WTC11 (cell line): ENCODE data around the gene STIMATE. TPM values are rescaled to one million over a fixed set of nuclear protein-coding genes. Genes with fewer than 3 reads are reported as not detected.

ENCODE experiments used
- ATAC-seq: fragments of 200-7000 bp; cut with Tn5 transposase; 2 replicates; pipeline ENCODE4 v1.10.0; 2021; ENCODE audit warnings: mild to moderate bottlenecking, moderate library complexity
- CTCF ChIA-PET: fragments of 300-600 bp; sonication (Branson Sonifier 250); formaldehyde crosslinking; loops from one replicate; lab custom pipeline; 2021; ENCODE audit warnings: antibody characterized with exemption; lab: Charles Lee
- POLR2A ChIA-PET: fragments of 350-600 bp; sonication (Branson Sonifier 250); formaldehyde crosslinking; loops from one replicate; lab custom pipeline; 2021; ENCODE audit warnings: antibody characterized with exemption; lab: Charles Lee
- DNase-seq: peaks from one replicate; pipeline ENCODE4 v3.0.0; 2021; ENCODE audit warnings: low spot score
- H3K27ac Mint-ChIP-seq: 2 replicates; pipeline ENCODE4 v1.8.0; 2021; ENCODE audit warnings: mixed read lengths
- H3K27me3 Mint-ChIP-seq: 2 replicates; pipeline ENCODE4 v1.8.0; 2021; ENCODE audit warnings: low read depth, mild to moderate bottlenecking, moderate library complexity, mixed read lengths
- H3K36me3 Mint-ChIP-seq: 2 replicates; pipeline ENCODE4 v1.8.0; 2021; ENCODE audit warnings: mixed read lengths
- H3K4me1 Mint-ChIP-seq: 2 replicates; pipeline ENCODE4 v1.8.0; 2022; ENCODE audit warnings: mixed read lengths
- H3K4me3 Mint-ChIP-seq: 2 replicates; pipeline ENCODE4 v1.8.0; 2021; ENCODE audit warnings: mild to moderate bottlenecking, moderate library complexity, mixed read lengths
- H3K9me3 Mint-ChIP-seq: 2 replicates; pipeline ENCODE4 v1.8.0; 2021; ENCODE audit warnings: mixed read lengths
- CBFB ChIP-seq: sonication (generic); formaldehyde crosslinking; IDR thresholded peaks from 2 replicates; pipeline ENCODE4 v1.8.1; 2022; ENCODE audit warnings: mild to moderate bottlenecking, low read depth, missing genetic modification reagents
- CREB1 ChIP-seq: sonication (generic); formaldehyde crosslinking; IDR thresholded peaks from 2 replicates; pipeline ENCODE4 v1.8.0; 2023; ENCODE audit warnings: mild to moderate bottlenecking, missing genetic modification reagents
- CREM ChIP-seq: sonication (generic); formaldehyde crosslinking; IDR thresholded peaks from 2 replicates; pipeline ENCODE4 v1.8.1; 2022; ENCODE audit warnings: mild to moderate bottlenecking, missing genetic modification reagents, moderate library complexity
- GABPB1 ChIP-seq: sonication (generic); formaldehyde crosslinking; IDR thresholded peaks from 2 replicates; pipeline ENCODE4 v1.8.1; 2023; ENCODE audit warnings: mild to moderate bottlenecking, missing genetic modification reagents
- GRHL2 ChIP-seq: fragments of 250-450 bp; sonication (Bioruptor Pico); IDR thresholded peaks from 2 replicates; pipeline ENCODE4 v1.8.0; 2022; ENCODE audit warnings: mild to moderate bottlenecking, moderate library complexity; ENCODE audit not compliant: insufficient replicate concordance, severe bottlenecking
- IRF2 ChIP-seq: sonication (generic); formaldehyde crosslinking; IDR thresholded peaks from 2 replicates; pipeline ENCODE4 v1.8.0; 2022; ENCODE audit warnings: low read depth, missing genetic modification reagents, borderline replicate concordance
- JAZF1 ChIP-seq: fragments of 250-450 bp; sonication (Bioruptor Pico); IDR thresholded peaks from 2 replicates; pipeline ENCODE4 v1.9.0; 2021; ENCODE audit warnings: moderate library complexity, mild to moderate bottlenecking, inconsistent platforms
- JUN ChIP-seq: sonication (generic); formaldehyde crosslinking; IDR thresholded peaks from 2 replicates; pipeline ENCODE4 v1.8.0; 2023; ENCODE audit warnings: mild to moderate bottlenecking, missing genetic modification reagents
- NFYB ChIP-seq: sonication (generic); formaldehyde crosslinking; conservative IDR thresholded peaks from 2 replicates; pipeline ENCODE4 v1.8.0; 2022; ENCODE audit warnings: low read depth, missing genetic modification reagents
- OVOL2 ChIP-seq: fragments of 250-450 bp; sonication (Bioruptor Pico); IDR thresholded peaks from 2 replicates; pipeline ENCODE4 v1.9.0; 2021; ENCODE audit warnings: mild to moderate bottlenecking, borderline replicate concordance
- TEAD4 ChIP-seq: sonication (generic); formaldehyde crosslinking; IDR thresholded peaks from 2 replicates; pipeline ENCODE4 v1.8.0; 2022; ENCODE audit warnings: mild to moderate bottlenecking, missing genetic modification reagents
- TP53 ChIP-seq: sonication (generic); formaldehyde crosslinking; IDR thresholded peaks from 2 replicates; pipeline ENCODE4 v1.8.1; 2023; ENCODE audit warnings: mild to moderate bottlenecking, missing genetic modification reagents
- ZNF121 ChIP-seq: sonication (generic); formaldehyde crosslinking; IDR thresholded peaks from 2 replicates; pipeline ENCODE4 v1.8.0; 2023; ENCODE audit warnings: missing genetic modification reagents
- ZNF232 ChIP-seq: sonication (generic); formaldehyde crosslinking; IDR thresholded peaks from 2 replicates; pipeline ENCODE4 v1.8.0; 2022; ENCODE audit warnings: mild to moderate bottlenecking, missing genetic modification reagents
- ZNF396 ChIP-seq: fragments of 250-450 bp; sonication (Bioruptor Pico); IDR thresholded peaks from 2 replicates; pipeline ENCODE4 v1.8.0; 2021; ENCODE audit warnings: mild to moderate bottlenecking, moderate library complexity, borderline replicate concordance
- ZNF416 ChIP-seq: fragments of 250-450 bp; sonication (Bioruptor Pico); IDR thresholded peaks from 2 replicates; pipeline ENCODE4 v1.9.0; 2021; ENCODE audit warnings: mild to moderate bottlenecking, inconsistent platforms
- total RNA-seq: library from RNA; stranded (reverse); gene quantifications from 3 replicates; pipeline ENCODE4 v1.2.3, GENCODE V29; 2021
- TF ChIP-seq, protein P1 (sequence below): sonication (generic); formaldehyde crosslinking; IDR thresholded peaks from 2 replicates; pipeline ENCODE4 v1.8.0; 2023; ENCODE audit warnings: missing genetic modification reagents, mild to moderate bottlenecking, borderline replicate concordance
- TF ChIP-seq, protein P2 (sequence below): sonication (generic); formaldehyde crosslinking; IDR thresholded peaks from 2 replicates; pipeline ENCODE4 v1.8.1; 2022; ENCODE audit warnings: missing genetic modification reagents, borderline replicate concordance
- TF ChIP-seq, protein P3 (sequence below): sonication (generic); formaldehyde crosslinking; IDR thresholded peaks from 2 replicates; pipeline ENCODE4 v1.8.1; 2023; ENCODE audit warnings: mild to moderate bottlenecking, missing genetic modification reagents
- TF ChIP-seq, protein P4 (sequence below): fragments of 250-450 bp; sonication (Bioruptor Pico); IDR thresholded peaks from 2 replicates; pipeline ENCODE4 v1.9.0; 2021; ENCODE audit warnings: mild to moderate bottlenecking
- TF ChIP-seq, protein P5 (sequence below): fragments of 250-450 bp; sonication (Bioruptor Pico); IDR thresholded peaks from 2 replicates; pipeline ENCODE4 v1.9.0; 2021; ENCODE audit warnings: mild to moderate bottlenecking
- TF ChIP-seq, protein P6 (sequence below): sonication (generic); formaldehyde crosslinking; IDR thresholded peaks from 2 replicates; pipeline ENCODE4 v1.8.0; 2022; ENCODE audit warnings: missing genetic modification reagents

STIMATE gene
- total RNA-seq, 1 experiment from 2014 or later, result 35.5 TPM

DNA sequence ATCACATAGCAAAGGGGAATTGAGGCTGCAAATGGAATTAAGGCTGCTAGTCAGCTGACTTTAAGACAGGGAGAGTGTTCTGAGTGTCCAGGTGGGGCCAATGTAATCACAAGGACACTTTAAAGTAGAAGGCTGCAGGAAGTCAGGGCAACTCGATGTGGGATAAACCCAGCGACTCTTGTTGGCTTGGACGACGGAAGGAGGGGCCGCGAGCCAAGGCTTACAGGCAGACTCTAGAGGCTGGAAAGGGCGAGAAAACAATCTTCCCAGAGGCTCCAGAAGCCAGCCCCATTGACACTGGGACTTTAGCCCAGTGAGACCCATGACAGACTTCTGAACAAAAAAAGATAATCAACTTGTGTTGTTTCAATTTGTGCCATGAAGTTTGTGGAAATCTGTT is 49.6 kb downstream of the STIMATE start (continued):
- TF ChIP-seq, protein P1, sequence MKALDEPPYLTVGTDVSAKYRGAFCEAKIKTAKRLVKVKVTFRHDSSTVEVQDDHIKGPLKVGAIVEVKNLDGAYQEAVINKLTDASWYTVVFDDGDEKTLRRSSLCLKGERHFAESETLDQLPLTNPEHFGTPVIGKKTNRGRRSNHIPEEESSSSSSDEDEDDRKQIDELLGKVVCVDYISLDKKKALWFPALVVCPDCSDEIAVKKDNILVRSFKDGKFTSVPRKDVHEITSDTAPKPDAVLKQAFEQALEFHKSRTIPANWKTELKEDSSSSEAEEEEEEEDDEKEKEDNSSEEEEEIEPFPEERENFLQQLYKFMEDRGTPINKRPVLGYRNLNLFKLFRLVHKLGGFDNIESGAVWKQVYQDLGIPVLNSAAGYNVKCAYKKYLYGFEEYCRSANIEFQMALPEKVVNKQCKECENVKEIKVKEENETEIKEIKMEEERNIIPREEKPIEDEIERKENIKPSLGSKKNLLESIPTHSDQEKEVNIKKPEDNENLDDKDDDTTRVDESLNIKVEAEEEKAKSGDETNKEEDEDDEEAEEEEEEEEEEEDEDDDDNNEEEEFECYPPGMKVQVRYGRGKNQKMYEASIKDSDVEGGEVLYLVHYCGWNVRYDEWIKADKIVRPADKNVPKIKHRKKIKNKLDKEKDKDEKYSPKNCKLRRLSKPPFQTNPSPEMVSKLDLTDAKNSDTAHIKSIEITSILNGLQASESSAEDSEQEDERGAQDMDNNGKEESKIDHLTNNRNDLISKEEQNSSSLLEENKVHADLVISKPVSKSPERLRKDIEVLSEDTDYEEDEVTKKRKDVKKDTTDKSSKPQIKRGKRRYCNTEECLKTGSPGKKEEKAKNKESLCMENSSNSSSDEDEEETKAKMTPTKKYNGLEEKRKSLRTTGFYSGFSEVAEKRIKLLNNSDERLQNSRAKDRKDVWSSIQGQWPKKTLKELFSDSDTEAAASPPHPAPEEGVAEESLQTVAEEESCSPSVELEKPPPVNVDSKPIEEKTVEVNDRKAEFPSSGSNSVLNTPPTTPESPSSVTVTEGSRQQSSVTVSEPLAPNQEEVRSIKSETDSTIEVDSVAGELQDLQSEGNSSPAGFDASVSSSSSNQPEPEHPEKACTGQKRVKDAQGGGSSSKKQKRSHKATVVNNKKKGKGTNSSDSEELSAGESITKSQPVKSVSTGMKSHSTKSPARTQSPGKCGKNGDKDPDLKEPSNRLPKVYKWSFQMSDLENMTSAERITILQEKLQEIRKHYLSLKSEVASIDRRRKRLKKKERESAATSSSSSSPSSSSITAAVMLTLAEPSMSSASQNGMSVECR (CRISPR knock-in tag), result no peak
- TF ChIP-seq IRF2 (CRISPR knock-in tag) (no peak), ZNF121 (CRISPR knock-in tag) (no peak), GRHL2 (CRISPR knock-in tag) (no peak), CREB1 (CRISPR knock-in tag) (no peak), TEAD4 (no peak), CBFB (no peak), GABPB1 (no peak)
- TF ChIP-seq, protein P2, sequence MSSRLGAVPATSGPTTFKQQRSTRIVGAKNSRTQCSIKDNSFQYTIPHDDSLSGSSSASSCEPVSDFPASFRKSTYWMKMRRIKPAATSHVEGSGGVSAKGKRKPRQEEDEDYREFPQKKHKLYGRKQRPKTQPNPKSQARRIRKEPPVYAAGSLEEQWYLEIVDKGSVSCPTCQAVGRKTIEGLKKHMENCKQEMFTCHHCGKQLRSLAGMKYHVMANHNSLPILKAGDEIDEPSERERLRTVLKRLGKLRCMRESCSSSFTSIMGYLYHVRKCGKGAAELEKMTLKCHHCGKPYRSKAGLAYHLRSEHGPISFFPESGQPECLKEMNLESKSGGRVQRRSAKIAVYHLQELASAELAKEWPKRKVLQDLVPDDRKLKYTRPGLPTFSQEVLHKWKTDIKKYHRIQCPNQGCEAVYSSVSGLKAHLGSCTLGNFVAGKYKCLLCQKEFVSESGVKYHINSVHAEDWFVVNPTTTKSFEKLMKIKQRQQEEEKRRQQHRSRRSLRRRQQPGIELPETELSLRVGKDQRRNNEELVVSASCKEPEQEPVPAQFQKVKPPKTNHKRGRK, result no peak
- TF ChIP-seq, protein P3, sequence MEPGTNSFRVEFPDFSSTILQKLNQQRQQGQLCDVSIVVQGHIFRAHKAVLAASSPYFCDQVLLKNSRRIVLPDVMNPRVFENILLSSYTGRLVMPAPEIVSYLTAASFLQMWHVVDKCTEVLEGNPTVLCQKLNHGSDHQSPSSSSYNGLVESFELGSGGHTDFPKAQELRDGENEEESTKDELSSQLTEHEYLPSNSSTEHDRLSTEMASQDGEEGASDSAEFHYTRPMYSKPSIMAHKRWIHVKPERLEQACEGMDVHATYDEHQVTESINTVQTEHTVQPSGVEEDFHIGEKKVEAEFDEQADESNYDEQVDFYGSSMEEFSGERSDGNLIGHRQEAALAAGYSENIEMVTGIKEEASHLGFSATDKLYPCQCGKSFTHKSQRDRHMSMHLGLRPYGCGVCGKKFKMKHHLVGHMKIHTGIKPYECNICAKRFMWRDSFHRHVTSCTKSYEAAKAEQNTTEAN (CRISPR knock-in tag), result no peak

DNA sequence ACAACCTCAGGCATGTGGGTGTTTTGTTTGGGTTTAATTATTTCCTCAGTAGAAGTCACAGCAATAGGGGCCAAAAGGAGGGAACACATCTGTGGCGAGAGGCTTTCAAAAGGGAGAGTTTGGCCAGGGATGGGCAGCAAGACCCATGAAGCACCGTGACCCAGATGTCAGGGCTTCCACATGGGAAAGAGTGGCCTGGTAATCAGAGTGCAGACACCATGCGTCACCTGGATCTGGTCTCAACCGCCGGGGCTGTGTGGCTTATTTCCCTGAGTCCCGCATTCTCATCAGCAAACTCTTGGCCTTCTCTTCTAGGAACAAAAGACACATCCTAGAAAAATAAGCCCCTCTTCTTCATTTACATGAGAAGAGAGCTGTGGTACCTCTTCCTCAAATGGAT is 50.1 kb downstream of the STIMATE start:
- H3K9me3 Mint-ChIP-seq, result no peaks in the 10 kb centered on the region
- ATAC-seq (no peak), DNase-seq (no peak)
- TF ChIP-seq, protein P4, sequence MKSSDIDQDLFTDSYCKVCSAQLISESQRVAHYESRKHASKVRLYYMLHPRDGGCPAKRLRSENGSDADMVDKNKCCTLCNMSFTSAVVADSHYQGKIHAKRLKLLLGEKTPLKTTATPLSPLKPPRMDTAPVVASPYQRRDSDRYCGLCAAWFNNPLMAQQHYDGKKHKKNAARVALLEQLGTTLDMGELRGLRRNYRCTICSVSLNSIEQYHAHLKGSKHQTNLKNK (CRISPR knock-in tag), result no peak
- no peak for TF ChIP-seq ZNF416 (CRISPR knock-in tag)
- TF ChIP-seq NFYB (CRISPR knock-in tag), result no peak
- TF ChIP-seq, protein P5, sequence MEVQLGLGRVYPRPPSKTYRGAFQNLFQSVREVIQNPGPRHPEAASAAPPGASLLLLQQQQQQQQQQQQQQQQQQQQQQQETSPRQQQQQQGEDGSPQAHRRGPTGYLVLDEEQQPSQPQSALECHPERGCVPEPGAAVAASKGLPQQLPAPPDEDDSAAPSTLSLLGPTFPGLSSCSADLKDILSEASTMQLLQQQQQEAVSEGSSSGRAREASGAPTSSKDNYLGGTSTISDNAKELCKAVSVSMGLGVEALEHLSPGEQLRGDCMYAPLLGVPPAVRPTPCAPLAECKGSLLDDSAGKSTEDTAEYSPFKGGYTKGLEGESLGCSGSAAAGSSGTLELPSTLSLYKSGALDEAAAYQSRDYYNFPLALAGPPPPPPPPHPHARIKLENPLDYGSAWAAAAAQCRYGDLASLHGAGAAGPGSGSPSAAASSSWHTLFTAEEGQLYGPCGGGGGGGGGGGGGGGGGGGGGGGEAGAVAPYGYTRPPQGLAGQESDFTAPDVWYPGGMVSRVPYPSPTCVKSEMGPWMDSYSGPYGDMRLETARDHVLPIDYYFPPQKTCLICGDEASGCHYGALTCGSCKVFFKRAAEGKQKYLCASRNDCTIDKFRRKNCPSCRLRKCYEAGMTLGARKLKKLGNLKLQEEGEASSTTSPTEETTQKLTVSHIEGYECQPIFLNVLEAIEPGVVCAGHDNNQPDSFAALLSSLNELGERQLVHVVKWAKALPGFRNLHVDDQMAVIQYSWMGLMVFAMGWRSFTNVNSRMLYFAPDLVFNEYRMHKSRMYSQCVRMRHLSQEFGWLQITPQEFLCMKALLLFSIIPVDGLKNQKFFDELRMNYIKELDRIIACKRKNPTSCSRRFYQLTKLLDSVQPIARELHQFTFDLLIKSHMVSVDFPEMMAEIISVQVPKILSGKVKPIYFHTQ (CRISPR knock-in tag), result no peak
- no peak for TF ChIP-seq TEAD4
- TF ChIP-seq ZNF396 (CRISPR knock-in tag), result no peak
- TF ChIP-seq TP53, result no peak
- TF ChIP-seq JUN (CRISPR knock-in tag), result no peak
- no peak for TF ChIP-seq JAZF1 (CRISPR knock-in tag)
- TF ChIP-seq CBFB, result no peak
- TF ChIP-seq OVOL2, result no peak
- no peak for TF ChIP-seq CREM (CRISPR knock-in tag)
- TF ChIP-seq, protein P6, sequence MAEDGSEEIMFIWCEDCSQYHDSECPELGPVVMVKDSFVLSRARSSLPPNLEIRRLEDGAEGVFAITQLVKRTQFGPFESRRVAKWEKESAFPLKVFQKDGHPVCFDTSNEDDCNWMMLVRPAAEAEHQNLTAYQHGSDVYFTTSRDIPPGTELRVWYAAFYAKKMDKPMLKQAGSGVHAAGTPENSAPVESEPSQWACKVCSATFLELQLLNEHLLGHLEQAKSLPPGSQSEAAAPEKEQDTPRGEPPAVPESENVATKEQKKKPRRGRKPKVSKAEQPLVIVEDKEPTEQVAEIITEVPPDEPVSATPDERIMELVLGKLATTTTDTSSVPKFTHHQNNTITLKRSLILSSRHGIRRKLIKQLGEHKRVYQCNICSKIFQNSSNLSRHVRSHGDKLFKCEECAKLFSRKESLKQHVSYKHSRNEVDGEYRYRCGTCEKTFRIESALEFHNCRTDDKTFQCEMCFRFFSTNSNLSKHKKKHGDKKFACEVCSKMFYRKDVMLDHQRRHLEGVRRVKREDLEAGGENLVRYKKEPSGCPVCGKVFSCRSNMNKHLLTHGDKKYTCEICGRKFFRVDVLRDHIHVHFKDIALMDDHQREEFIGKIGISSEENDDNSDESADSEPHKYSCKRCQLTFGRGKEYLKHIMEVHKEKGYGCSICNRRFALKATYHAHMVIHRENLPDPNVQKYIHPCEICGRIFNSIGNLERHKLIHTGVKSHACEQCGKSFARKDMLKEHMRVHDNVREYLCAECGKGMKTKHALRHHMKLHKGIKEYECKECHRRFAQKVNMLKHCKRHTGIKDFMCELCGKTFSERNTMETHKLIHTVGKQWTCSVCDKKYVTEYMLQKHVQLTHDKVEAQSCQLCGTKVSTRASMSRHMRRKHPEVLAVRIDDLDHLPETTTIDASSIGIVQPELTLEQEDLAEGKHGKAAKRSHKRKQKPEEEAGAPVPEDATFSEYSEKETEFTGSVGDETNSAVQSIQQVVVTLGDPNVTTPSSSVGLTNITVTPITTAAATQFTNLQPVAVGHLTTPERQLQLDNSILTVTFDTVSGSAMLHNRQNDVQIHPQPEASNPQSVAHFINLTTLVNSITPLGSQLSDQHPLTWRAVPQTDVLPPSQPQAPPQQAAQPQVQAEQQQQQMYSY (CRISPR knock-in tag), result no peak
- TF ChIP-seq ZNF232 (CRISPR knock-in tag), result no peak
- ChIA-PET POLR2A (no interaction called here), CTCF (interaction anchor here (1.5 kb wide), 1 partner anchor 88 kb away, joined by 3 read pairs; no protein-coding TSS in a partner anchor)
- H3K4me3 Mint-ChIP-seq, result no peak overlapping the region
- H3K27ac Mint-ChIP-seq, result no peak overlapping the region
- H3K36me3 Mint-ChIP-seq, result peaks cover 24% of the 10 kb centered on the region
- H3K27me3 Mint-ChIP-seq, result no peaks in the 10 kb centered on the region
- H3K4me1 Mint-ChIP-seq, result peaks cover 3% of the 10 kb centered on the region; the same call in 1 of the 2 replicates
